Measurements from ENCODE around the gene MAP3K20.

- no peak for TF ChIP-seq CTCF (conservative IDR thresholded peaks at IDR 0.05; ENCODE audit: low read depth, low read length)
- no peak for TF ChIP-seq RCOR1 (IDR thresholded peaks at IDR 0.05; ENCODE audit: insufficient replicate concordance, low read length)
- no peak for TF ChIP-seq CHD1 (IDR thresholded peaks at IDR 0.05; ENCODE audit: low read depth, low read length)
Observed at GRCh38 chr2:173037245-173038120, 38.2 kb upstream of the MAP3K20 start.
